GM21717 (cell line): ENCODE measurements around the gene MT1A.
"Not testable (repeated sequence)": the region's sequence is repeated elsewhere in the genome, so short reads cannot be mapped to it uniquely, and the experiment has no call there.

ENCODE experiments used
- ATAC-seq: cut with Tn5 transposase; IDR thresholded peaks from one replicate; pipeline ENCODE4 v1.9.1; 2021; ENCODE audit warnings: mild to moderate bottlenecking, moderate library complexity; ENCODE audit not compliant: unreplicated experiment

Gene MT1A

GRCh38 chr16:56610017-56610608 lies 28.4 kb upstream of the MT1A start:
- ATAC-seq: no peak

GRCh38 chr16:56610609-56611111 lies 27.8 kb upstream of the MT1A start:
- ATAC-seq: no peak

- no peak for ATAC-seq
Observed at GRCh38 chr16:56611281-56611833, 27.1 kb upstream of the MT1A start.

GRCh38 chr16:56613706-56614105 lies 24.8 kb upstream of the MT1A start:
- ATAC-seq: no peak

- ATAC-seq: no peak
Observed at GRCh38 chr16:56614549-56614991, 23.9 kb upstream of the MT1A start.

- no peak for ATAC-seq
Observed at GRCh38 chr16:56615353-56615752, 23.1 kb upstream of the MT1A start.

- ATAC-seq: no peak
Observed at GRCh38 chr16:56616608-56617211, 21.8 kb upstream of the MT1A start.

- ATAC-seq: no peak
Observed at GRCh38 chr16:56617212-56618085, 21.0 kb upstream of the MT1A start.

- no peak for ATAC-seq
Observed at GRCh38 chr16:56618138-56618537, 20.3 kb upstream of the MT1A start.

- ATAC-seq: no peak
Observed at GRCh38 chr16:56620339-56620897, 18.0 kb upstream of the MT1A start.

- ATAC-seq: not testable (repeated sequence)
Observed at GRCh38 chr16:56621665-56622445, 16.6 kb upstream of the MT1A start.

GRCh38 chr16:56623184-56623583 lies 15.3 kb upstream of the MT1A start:
- ATAC-seq: not testable (repeated sequence)

GRCh38 chr16:56623637-56624036 lies 14.8 kb upstream of the MT1A start:
- ATAC-seq: no peak

GRCh38 chr16:56625140-56625942 lies 13.1 kb upstream of the MT1A start, which contains the start of gene MT1E:
MT1E (plus strand) TSS chr16:56625781; CDS start chr16:56625852, 71 bp downstream.
- ATAC-seq: no peak

- no peak for ATAC-seq
Observed at GRCh38 chr16:56625943-56626654, 12.4 kb upstream of the MT1A start.

GRCh38 chr16:56626685-56627084 lies 11.8 kb upstream of the MT1A start:
- ATAC-seq: no peak

GRCh38 chr16:56628486-56629350 lies 9.7 kb upstream of the MT1A start:
- no peak for ATAC-seq

- ATAC-seq: no peak
Observed at GRCh38 chr16:56629531-56629930, 8.9 kb upstream of the MT1A start.
